Caco-2 (cell line): ENCODE data around the gene UTS2R. TPM values are rescaled to one million over a fixed set of nuclear protein-coding genes. Genes with fewer than 3 reads are reported as not detected.

ENCODE experiments used
- BruUV-seq: library from RNA; stranded (reverse); fragments of 400-500 nt; replicated peaks from 2 replicates; lab custom pipeline; 2021; lab: Mats Ljungman, UMichigan
- CTCF ChIA-PET: fragments of 300-600 bp; sonication (Branson Sonifier 250); formaldehyde crosslinking; loops from one replicate; lab custom pipeline; 2022; ENCODE audit warnings: antibody characterized with exemption; lab: Charles Lee
- POLR2A ChIA-PET: fragments of 300-600 bp; sonication (Branson Sonifier 250); formaldehyde crosslinking; loops from one replicate; lab custom pipeline; 2022; ENCODE audit warnings: antibody characterized with exemption; lab: Charles Lee
- DNase-seq, 2 experiments: peaks; one replicate each; pipeline versions ENCODE4 v3.0.0 to v3.0.0-alpha.2; 2020 to 2022
- H3K27me3 ChIP-seq: replicated peaks from 2 replicates; pipeline ENCODE4 v1.6.0; 2011; ENCODE audit warnings: low read length; ENCODE audit not compliant: control insufficient read depth, insufficient read depth
- H3K36me3 ChIP-seq: 2 replicates; pipeline ENCODE4 v1.5.1; 2011; ENCODE audit warnings: low read length; ENCODE audit not compliant: control insufficient read depth, insufficient read depth
- H3K4me1 ChIP-seq: fragments of 250-450 bp; sonication (Bioruptor Pico); 2 replicates; pipeline ENCODE4 v1.5.1; 2020; ENCODE audit warnings: mild to moderate bottlenecking
- H3K4me3 ChIP-seq: 2 replicates; pipeline ENCODE4 v1.5.1; 2011; ENCODE audit warnings: low read depth, mild to moderate bottlenecking, control low read depth, low read length
- H3K9me3 ChIP-seq: fragments of 250-450 bp; sonication (Bioruptor Pico); 2 replicates; pipeline ENCODE4 v1.5.1; 2020; ENCODE audit warnings: mild to moderate bottlenecking, moderate library complexity
- H3K27ac Mint-ChIP-seq: one replicate; pipeline ENCODE4 v1.8.0; 2022; ENCODE audit warnings: mixed read lengths; ENCODE audit not compliant: unreplicated experiment
- H3K27me3 Mint-ChIP-seq: one replicate; pipeline ENCODE4 v1.8.0; 2022; ENCODE audit warnings: mixed read lengths; ENCODE audit not compliant: insufficient read depth, unreplicated experiment
- H3K36me3 Mint-ChIP-seq: one replicate; pipeline ENCODE4 v1.8.0; 2022; ENCODE audit warnings: mild to moderate bottlenecking, mixed read lengths; ENCODE audit not compliant: insufficient read depth, unreplicated experiment
- H3K4me1 Mint-ChIP-seq: one replicate; pipeline ENCODE4 v1.8.0; 2022; ENCODE audit warnings: low read depth, mixed read lengths; ENCODE audit not compliant: unreplicated experiment
- H3K4me3 Mint-ChIP-seq: one replicate; pipeline ENCODE4 v1.8.0; 2022; ENCODE audit warnings: mild to moderate bottlenecking, moderate library complexity, mixed read lengths; ENCODE audit not compliant: unreplicated experiment
- H3K9me3 Mint-ChIP-seq: one replicate; pipeline ENCODE4 v1.8.0; 2022; ENCODE audit warnings: mixed read lengths; ENCODE audit not compliant: unreplicated experiment
- CTCF ChIP-seq, 2 experiments: fragments of 200-600 bp in 1 of 2; IDR thresholded peaks; 1 replicate in 1 of 2; 2 replicates in 1 of 2; pipeline versions ENCODE4 v1.5.1 to v1.8.0; 2011 to 2022; ENCODE audit warnings: antibody characterized with exemption in 1 of 2, control low read depth in 1 of 2, inconsistent platforms in 1 of 2, low read depth in 1 of 2, low read length in 1 of 2, mild to moderate bottlenecking in 1 of 2, moderate library complexity in 1 of 2; ENCODE audit not compliant: insufficient read depth in 1 of 2, severe bottlenecking in 1 of 2, unreplicated experiment in 1 of 2
- intact Hi-C: fragments of 100-400 bp; cut with micrococcal nuclease; formaldehyde crosslinking; loops from one replicate; pipeline ENCODE4 v1.10.0; 2022; ENCODE audit not compliant: unreplicated experiment
- total RNA-seq: library from RNA; stranded (reverse); gene quantifications from 2 replicates; pipeline ENCODE4 v1.2.3, GENCODE V29; 2022

Gene UTS2R
- total RNA-seq, 1 experiment from 2014 or later = 0.66 TPM

GRCh38 chr17:82373731-82374625 is 2.4 kb downstream of the UTS2R start:
- no peak overlapping the region for H3K27ac Mint-ChIP-seq
- Histone ChIP-seq H3K4me3 (no peak overlapping the region), H3K4me1 (peaks cover 4% of the 10 kb centered on the region; the same call in 1 of the 2 replicates), H3K27me3 (no peaks in the 10 kb centered on the region), H3K9me3 (no peaks in the 10 kb centered on the region), H3K36me3 (no peaks in the 10 kb centered on the region)
- H3K4me3 Mint-ChIP-seq = no peak overlapping the region
- TF ChIP-seq CTCF (IDR thresholded peaks at IDR 0.05; ENCODE audit: insufficient read depth in 1 of 2, low read depth in 1 of 2, low read length in 1 of 2, severe bottlenecking in 1 of 2, unreplicated experiment in 1 of 2) = no peak
- no peaks in the 10 kb centered on the region for H3K36me3 Mint-ChIP-seq
- CTCF ChIA-PET = no interaction called here
- H3K4me1 Mint-ChIP-seq = no peaks in the 10 kb centered on the region
- intact Hi-C loops = no loop called here
- BruUV-seq = no TSS peak
- POLR2A ChIA-PET = no interaction called here
- H3K27me3 Mint-ChIP-seq = no peaks in the 10 kb centered on the region
- no peak for DNase-seq
- no peaks in the 10 kb centered on the region for H3K9me3 Mint-ChIP-seq

GRCh38 chr17:82374626-82375331 is 3.2 kb downstream of the UTS2R start:
- intact Hi-C loops = no loop called here
- H3K27me3 ChIP-seq = no peaks in the 10 kb centered on the region

More at GRCh38 chr17:82374626-82375331, 3.2 kb downstream of the UTS2R start:
- TF ChIP-seq CTCF (IDR thresholded peaks at IDR 0.05; ENCODE audit: insufficient read depth in 1 of 2, low read depth in 1 of 2, low read length in 1 of 2, severe bottlenecking in 1 of 2, unreplicated experiment in 1 of 2) = no peak
- H3K4me1 ChIP-seq = peaks cover 4% of the 10 kb centered on the region; the same call in 1 of the 2 replicates
- no peak overlapping the region for H3K4me3 ChIP-seq
- H3K9me3 ChIP-seq = no peaks in the 10 kb centered on the region
- H3K9me3 Mint-ChIP-seq = no peaks in the 10 kb centered on the region
- H3K27me3 Mint-ChIP-seq = no peaks in the 10 kb centered on the region
- POLR2A ChIA-PET = no interaction called here
- H3K4me1 Mint-ChIP-seq = no peaks in the 10 kb centered on the region
- CTCF ChIA-PET = no interaction called here
- no peak overlapping the region for H3K4me3 Mint-ChIP-seq
- H3K27ac Mint-ChIP-seq = no peak overlapping the region
- no peaks in the 10 kb centered on the region for H3K36me3 Mint-ChIP-seq
- BruUV-seq = no TSS peak
- no peak for DNase-seq
- H3K36me3 ChIP-seq = no peaks in the 10 kb centered on the region
